ENCODE results near the gene LARGE1. TPM values are rescaled to one million over a fixed set of nuclear protein-coding genes. Genes with fewer than 3 reads are reported as not detected.
A peak's percentile ranks its signal among the peaks of the same experiment; 100 is the strongest.

LARGE1 gene
- total and polyA plus RNA-seq, 2 of the 13 experiments (the other 11 are each of a cell fraction or from before 2014, with no cell fraction given): 8.4 to 11.0 TPM

- TF ChIP-seq ARID5B (CRISPR knock-in tag; IDR thresholded peaks at IDR 0.05): peak; percentile 97
- TF ChIP-seq ZNF614 (CRISPR knock-in tag; IDR thresholded peaks at IDR 0.05; ENCODE audit: borderline replicate concordance): peak; percentile 98
- 0 out of 2 replicates have a peak, but pooled peaks have one; percentile 24 for TF ChIP-seq MNT (IDR thresholded peaks at IDR 0.05)
- peak; percentile 56; the same call in 1 of the 2 replicates for TF ChIP-seq ZNF292 (CRISPR knock-in tag; IDR thresholded peaks at IDR 0.05; ENCODE audit: borderline replicate concordance, low read depth)
- no peak for TF ChIP-seq ZNF138 (CRISPR knock-in tag; IDR thresholded peaks at IDR 0.05; ENCODE audit: low read depth)
- TF ChIP-seq ERF (CRISPR knock-in tag; IDR thresholded peaks at IDR 0.05): peak; percentile 55
- TF ChIP-seq, protein P1, sequence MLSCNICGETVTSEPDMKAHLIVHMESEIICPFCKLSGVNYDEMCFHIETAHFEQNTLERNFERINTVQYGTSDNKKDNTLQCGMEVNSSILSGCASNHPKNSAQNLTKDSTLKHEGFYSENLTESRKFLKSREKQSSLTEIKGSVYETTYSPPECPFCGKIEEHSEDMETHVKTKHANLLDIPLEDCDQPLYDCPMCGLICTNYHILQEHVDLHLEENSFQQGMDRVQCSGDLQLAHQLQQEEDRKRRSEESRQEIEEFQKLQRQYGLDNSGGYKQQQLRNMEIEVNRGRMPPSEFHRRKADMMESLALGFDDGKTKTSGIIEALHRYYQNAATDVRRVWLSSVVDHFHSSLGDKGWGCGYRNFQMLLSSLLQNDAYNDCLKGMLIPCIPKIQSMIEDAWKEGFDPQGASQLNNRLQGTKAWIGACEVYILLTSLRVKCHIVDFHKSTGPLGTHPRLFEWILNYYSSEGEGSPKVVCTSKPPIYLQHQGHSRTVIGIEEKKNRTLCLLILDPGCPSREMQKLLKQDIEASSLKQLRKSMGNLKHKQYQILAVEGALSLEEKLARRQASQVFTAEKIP (CRISPR knock-in tag; IDR thresholded peaks at IDR 0.05; ENCODE audit: borderline replicate concordance): no peak
- no peak for TF ChIP-seq MAF1 (CRISPR knock-in tag; IDR thresholded peaks at IDR 0.05; ENCODE audit: borderline replicate concordance)
- TF ChIP-seq ZMYM2 (CRISPR knock-in tag; IDR thresholded peaks at IDR 0.05): peak; percentile 84; the same call in 1 of the 2 replicates
- TF ChIP-seq JDP2 (CRISPR knock-in tag; IDR thresholded peaks at IDR 0.05; ENCODE audit: borderline replicate concordance): no peak
- TF ChIP-seq, protein P2, sequence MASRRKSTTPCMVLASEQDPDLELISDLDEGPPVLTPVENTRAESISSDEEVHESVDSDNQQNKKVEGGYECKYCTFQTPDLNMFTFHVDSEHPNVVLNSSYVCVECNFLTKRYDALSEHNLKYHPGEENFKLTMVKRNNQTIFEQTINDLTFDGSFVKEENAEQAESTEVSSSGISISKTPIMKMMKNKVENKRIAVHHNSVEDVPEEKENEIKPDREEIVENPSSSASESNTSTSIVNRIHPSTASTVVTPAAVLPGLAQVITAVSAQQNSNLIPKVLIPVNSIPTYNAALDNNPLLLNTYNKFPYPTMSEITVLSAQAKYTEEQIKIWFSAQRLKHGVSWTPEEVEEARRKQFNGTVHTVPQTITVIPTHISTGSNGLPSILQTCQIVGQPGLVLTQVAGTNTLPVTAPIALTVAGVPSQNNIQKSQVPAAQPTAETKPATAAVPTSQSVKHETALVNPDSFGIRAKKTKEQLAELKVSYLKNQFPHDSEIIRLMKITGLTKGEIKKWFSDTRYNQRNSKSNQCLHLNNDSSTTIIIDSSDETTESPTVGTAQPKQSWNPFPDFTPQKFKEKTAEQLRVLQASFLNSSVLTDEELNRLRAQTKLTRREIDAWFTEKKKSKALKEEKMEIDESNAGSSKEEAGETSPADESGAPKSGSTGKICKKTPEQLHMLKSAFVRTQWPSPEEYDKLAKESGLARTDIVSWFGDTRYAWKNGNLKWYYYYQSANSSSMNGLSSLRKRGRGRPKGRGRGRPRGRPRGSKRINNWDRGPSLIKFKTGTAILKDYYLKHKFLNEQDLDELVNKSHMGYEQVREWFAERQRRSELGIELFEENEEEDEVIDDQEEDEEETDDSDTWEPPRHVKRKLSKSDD (CRISPR knock-in tag; IDR thresholded peaks at IDR 0.05; ENCODE audit: low read depth): 0 out of 2 replicates have a peak, but pooled peaks have one; percentile 25
- TF ChIP-seq ZNF235 (CRISPR knock-in tag; IDR thresholded peaks at IDR 0.05; ENCODE audit: borderline replicate concordance): no peak
- TF ChIP-seq ZNF501 (CRISPR knock-in tag; IDR thresholded peaks at IDR 0.05): no peak
- peak; percentile 42; the same call in 1 of the 2 replicates for TF ChIP-seq SMYD3 (CRISPR knock-in tag; IDR thresholded peaks at IDR 0.05)
- peak; percentile 94 for TF ChIP-seq DPF2 (CRISPR knock-in tag; IDR thresholded peaks at IDR 0.05; ENCODE audit: borderline replicate concordance, low read depth)
- TF ChIP-seq ZNF773 (CRISPR knock-in tag; IDR thresholded peaks at IDR 0.05; ENCODE audit: borderline replicate concordance): no peak
Measured at GRCh38 chr22:33335611-33336279, 584.5 kb downstream of the LARGE1 start (continued).
